Muscle layer of colon (tissue), 2 donors: ENCODE measurements around the gene KBTBD12.

Source experiments
- H3K27ac ChIP-seq: one replicate; pipeline ENCODE4 v1.7.0; 2013; ENCODE audit warnings: low read depth, mild to moderate bottlenecking, low read length, moderate library complexity
- H3K27me3 ChIP-seq, 2 donors: one replicate each; pipeline ENCODE4 v1.7.0; 2013; ENCODE audit warnings: low read length in 2 of 2, mild to moderate bottlenecking in 2 of 2; ENCODE audit not compliant: insufficient read depth in 2 of 2, control insufficient read depth in 1 of 2
- H3K36me3 ChIP-seq: one replicate; pipeline ENCODE4 v1.7.0; 2013; ENCODE audit warnings: mild to moderate bottlenecking, low read length; ENCODE audit not compliant: insufficient read depth
- H3K4me1 ChIP-seq: one replicate; pipeline ENCODE4 v1.7.0; 2013; ENCODE audit warnings: mild to moderate bottlenecking, low read length; ENCODE audit not compliant: insufficient read depth
- H3K4me3 ChIP-seq, 2 donors: one replicate each; pipeline ENCODE4 v1.7.0; 2013; ENCODE audit warnings: low read length in 2 of 2, low read depth in 1 of 2, mild to moderate bottlenecking in 1 of 2, moderate library complexity in 1 of 2
- H3K9ac ChIP-seq: one replicate; pipeline ENCODE4 v1.7.0; 2013; ENCODE audit warnings: low read length
- H3K9me3 ChIP-seq: one replicate; pipeline ENCODE4 v1.7.0; 2013; ENCODE audit warnings: mild to moderate bottlenecking, low read length
- donor health status: abdominal sarcoma.
- donor health status: Adenocarcinoma of cecum.

KBTBD12 gene

DNA sequence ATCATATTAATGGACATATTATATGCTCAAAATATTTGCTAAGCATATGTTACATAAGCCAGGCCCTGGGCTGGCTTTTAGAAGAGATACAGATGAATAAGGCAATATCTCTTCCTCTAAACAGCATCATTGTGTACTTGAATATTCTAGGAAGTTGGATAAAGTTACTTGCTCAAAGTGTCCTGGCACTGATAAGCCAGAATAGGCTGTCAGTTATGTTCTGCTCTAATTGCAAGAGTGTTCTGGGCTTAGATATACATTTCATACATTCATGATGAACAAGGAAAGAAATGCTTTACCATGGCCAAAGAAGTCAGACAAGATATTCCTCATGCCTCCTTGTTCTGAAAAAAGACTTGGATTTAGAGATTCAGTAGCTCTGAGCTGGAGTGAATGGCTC is 40.7 kb downstream of the KBTBD12 start:
- Histone ChIP-seq H3K27me3 (no peaks in the 10 kb centered on the region), H3K9ac (no peak overlapping the region), H3K4me1 (peaks cover 10% of the 10 kb centered on the region), H3K36me3 (no peaks in the 10 kb centered on the region), H3K27ac (no peak overlapping the region), H3K4me3 (no peak overlapping the region), H3K9me3 (no peaks in the 10 kb centered on the region)

DNA sequence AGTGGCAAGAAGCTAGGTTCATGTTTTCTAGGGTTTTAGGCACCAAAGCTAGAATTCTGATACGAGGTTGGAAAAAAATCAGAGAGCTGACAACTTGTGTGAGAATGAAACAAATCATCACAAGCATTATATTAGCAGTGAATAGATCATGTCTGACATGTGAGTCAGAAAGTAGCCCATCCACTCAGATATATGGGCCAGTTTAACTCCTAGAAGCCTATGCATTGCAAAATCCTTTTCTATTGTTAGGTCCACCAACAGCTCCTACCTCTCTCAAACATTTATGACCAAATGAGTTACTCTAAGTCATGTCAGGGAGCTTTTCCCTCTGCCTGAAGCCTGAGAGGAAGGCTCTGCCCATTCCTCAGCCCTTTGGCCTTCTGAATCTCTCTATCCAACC is 44.0 kb downstream of the KBTBD12 start:
- Histone ChIP-seq H3K9me3 (no peaks in the 10 kb centered on the region), H3K27ac (no peak overlapping the region), H3K36me3 (no peaks in the 10 kb centered on the region), H3K27me3 (no peaks in the 10 kb centered on the region), H3K4me1 (peaks cover 32% of the 10 kb centered on the region), H3K4me3 (no peak overlapping the region), H3K9ac (no peak overlapping the region)

DNA sequence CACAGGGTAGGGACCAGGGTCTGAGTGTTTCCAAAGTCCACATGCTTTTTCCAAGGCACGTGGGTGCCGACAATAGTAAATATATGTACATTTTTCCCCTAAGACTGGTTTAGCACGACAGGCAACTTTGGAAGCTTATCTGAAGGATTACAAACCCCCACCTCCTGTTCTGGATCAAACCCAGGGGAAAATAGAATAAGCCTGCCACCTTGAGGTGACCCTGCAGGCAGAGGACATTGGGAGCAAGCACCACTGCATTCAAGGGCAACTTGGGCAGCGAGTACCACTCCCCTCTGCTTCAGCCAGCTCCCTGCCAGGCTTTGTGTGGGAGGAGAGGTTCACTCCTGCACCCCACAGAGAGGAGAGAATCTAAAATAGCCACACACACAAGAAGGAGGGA is 44.8 kb downstream of the KBTBD12 start:
- no peaks in the 10 kb centered on the region for H3K27me3 ChIP-seq
- peaks cover 31% of the 10 kb centered on the region for H3K4me1 ChIP-seq
- H3K36me3 ChIP-seq, result no peaks in the 10 kb centered on the region
- no peak overlapping the region for H3K4me3 ChIP-seq
- H3K9me3 ChIP-seq, result no peaks in the 10 kb centered on the region
- H3K9ac ChIP-seq, result no peak overlapping the region
- H3K27ac ChIP-seq, result no peak overlapping the region

DNA sequence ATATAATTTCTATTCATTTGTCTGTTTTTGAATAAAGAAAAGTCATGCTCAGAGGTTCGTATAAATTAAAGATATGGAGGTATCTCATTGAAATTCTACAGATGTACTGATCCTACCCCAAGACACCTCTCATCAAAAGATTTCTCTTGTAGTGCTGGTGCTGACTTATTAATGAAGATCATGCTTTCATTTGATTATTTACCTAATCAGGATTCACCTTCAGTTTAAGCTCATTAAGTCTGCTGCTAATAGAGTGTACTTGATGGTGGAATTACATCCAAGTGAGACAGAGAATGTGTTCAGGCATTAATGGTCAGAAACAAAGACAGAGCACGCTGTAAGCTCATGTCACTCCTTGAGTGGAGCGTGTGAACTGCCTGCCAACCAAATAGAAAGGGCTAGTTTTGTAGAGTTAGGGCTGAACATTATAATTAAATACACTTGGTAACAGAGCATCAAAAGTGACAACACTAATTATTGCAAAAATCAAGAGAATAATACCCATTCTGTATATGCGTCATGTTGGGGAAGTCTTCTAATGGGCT is 45.5 kb downstream of the KBTBD12 start:
- Histone ChIP-seq H3K36me3 (no peaks in the 10 kb centered on the region), H3K9me3 (no peaks in the 10 kb centered on the region), H3K27me3 (no peaks in the 10 kb centered on the region), H3K9ac (no peak overlapping the region), H3K27ac (no peak overlapping the region), H3K4me3 (no peak overlapping the region), H3K4me1 (peaks cover 29% of the 10 kb centered on the region)

DNA sequence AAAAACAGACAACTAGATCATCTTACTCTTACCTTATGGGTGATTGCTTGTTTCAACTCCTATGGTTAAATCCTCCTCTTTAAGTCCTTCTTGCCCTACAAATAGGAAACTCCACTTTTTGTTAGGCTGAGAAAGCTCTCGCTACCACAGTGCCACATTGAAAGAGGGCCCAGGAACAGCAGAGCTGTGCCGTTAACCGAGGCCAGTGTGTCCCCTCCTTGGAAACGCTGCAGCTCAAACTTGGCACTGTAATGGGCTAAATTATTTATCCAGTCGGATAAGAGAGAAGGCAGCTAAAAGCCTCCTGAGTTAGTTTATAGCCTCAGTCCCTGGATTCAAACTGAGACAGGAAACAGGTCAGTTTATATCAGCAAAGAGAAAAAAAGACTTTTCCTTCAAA is 46.1 kb downstream of the KBTBD12 start:
- Histone ChIP-seq H3K9ac (peak overlapping the region; percentile 45), H3K9me3 (no peaks in the 10 kb centered on the region), H3K27ac (no peak overlapping the region), H3K36me3 (no peaks in the 10 kb centered on the region), H3K4me3 (no peak overlapping the region), H3K27me3 (no peaks in the 10 kb centered on the region), H3K4me1 (peaks cover 29% of the 10 kb centered on the region)

DNA sequence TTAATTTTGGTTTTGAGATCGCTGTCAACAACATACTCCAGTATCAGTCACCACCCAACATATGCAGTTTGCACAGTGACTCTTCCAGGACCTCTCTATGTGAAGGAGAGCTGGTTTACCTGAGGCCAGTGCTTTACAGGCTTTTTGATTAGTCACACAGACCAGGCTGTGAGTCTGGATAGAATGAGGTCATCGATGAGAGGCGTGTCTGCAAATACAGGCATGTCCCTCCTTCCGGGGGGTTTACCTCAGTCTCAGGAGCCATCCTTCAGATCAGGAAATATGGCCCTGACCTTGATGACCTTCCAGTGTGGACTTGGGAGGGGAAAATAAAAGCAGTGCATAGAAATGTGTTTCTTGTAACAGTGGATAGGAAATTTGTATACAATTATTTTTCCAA is 46.9 kb downstream of the KBTBD12 start:
- Histone ChIP-seq H3K27me3 (no peaks in the 10 kb centered on the region), H3K4me3 (no peak overlapping the region), H3K27ac (no peak overlapping the region), H3K9ac (no peak overlapping the region), H3K9me3 (no peaks in the 10 kb centered on the region), H3K4me1 (peaks cover 29% of the 10 kb centered on the region), H3K36me3 (no peaks in the 10 kb centered on the region)

DNA sequence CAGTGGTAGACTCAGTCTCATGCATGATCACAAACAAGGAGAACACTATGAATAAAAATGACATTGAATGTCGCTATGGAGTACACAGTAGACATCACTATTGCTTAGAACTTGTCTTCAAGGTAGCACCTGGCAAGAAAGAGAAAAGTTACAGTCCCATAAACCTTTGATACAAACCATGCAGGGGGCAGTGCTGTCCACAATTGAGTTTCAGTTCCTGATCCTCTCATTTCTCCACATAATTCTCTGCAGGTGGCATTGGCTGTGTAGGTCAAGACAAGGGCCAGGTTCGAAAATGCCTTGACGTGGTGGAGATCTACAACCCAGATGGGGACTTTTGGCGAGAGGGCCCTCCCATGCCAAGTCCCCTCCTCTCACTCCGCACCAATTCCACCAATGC is 47.9 kb downstream of the KBTBD12 start:
- peaks cover 33% of the 10 kb centered on the region for H3K4me1 ChIP-seq
- no peaks in the 10 kb centered on the region for H3K9me3 ChIP-seq
- no peaks in the 10 kb centered on the region for H3K36me3 ChIP-seq
- H3K9ac ChIP-seq, result no peak overlapping the region
- H3K27me3 ChIP-seq, result no peaks in the 10 kb centered on the region
- no peak overlapping the region for H3K27ac ChIP-seq
- H3K4me3 ChIP-seq, result no peak overlapping the region

DNA sequence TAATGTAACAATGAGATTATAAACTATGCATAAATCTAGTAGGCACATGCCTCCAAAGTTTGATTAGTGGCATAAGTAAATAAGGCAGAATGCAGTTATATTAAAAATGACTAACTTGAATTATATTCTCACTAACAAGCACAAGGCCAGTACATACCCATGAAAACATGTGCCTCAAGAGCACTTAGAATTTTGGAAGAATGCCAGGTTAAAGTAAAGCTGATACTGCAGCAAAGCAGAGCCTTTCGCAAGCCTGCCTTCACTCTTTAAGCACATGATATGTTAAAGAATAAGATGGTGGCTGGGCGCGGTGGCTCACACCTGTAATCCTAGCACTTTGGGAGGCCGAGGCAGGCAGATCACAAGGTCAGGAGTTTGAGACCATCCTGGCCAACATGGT is 49.0 kb downstream of the KBTBD12 start:
- H3K9me3 ChIP-seq, result no peaks in the 10 kb centered on the region
- no peak overlapping the region for H3K27ac ChIP-seq
- no peaks in the 10 kb centered on the region for H3K36me3 ChIP-seq
- H3K4me3 ChIP-seq, result no peak overlapping the region
- H3K27me3 ChIP-seq, result no peaks in the 10 kb centered on the region
- peaks cover 39% of the 10 kb centered on the region for H3K4me1 ChIP-seq
- H3K9ac ChIP-seq, result no peak overlapping the region

DNA sequence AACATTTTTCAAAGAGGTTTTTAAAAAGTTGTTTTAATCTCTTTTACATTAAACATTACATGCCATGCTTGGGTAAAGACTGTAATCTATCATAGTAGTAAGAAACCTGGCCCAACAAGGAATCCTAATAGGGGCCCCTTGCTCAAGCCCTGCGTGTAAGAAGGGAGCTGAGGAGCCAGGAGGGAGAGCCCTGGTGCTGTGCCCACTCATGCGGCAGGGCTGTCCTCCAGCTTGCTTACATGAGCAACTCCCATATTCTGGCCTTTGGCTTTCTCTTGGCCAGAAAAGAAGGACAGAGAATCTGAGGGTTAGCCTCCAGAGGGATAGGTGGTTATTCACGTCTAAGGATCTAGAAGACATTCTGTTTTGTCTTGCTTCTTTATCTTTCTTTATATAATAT is 49.8 kb downstream of the KBTBD12 start:
- Histone ChIP-seq H3K9me3 (no peaks in the 10 kb centered on the region), H3K36me3 (no peaks in the 10 kb centered on the region), H3K27me3 (no peaks in the 10 kb centered on the region), H3K4me1 (peaks cover 39% of the 10 kb centered on the region), H3K4me3 (no peak overlapping the region), H3K27ac (no peak overlapping the region), H3K9ac (no peak overlapping the region)

DNA sequence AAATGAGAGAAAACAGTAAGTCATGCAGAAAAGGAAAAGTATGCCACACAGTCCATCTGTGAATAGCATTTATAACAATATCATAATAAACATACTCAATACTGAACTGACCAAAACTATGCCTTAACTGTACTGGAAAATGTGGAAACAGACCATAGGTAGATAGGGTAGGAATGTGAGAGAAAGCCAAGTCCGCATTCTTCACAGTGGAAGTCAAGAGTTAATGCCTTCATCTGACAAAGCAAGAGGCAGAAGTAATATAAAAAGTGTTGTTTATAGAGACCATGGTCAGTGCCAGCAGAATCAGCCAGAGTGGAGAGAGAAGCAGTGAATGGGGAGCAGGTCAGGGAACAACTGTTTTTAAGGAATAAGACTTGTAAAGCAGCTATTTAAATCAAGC is 52.3 kb downstream of the KBTBD12 start:
- H3K9ac ChIP-seq, result no peak overlapping the region
- no peak overlapping the region for H3K27ac ChIP-seq
- peaks cover 22% of the 10 kb centered on the region for H3K4me1 ChIP-seq
- H3K9me3 ChIP-seq, result no peaks in the 10 kb centered on the region
- H3K4me3 ChIP-seq, result no peak overlapping the region
- no peaks in the 10 kb centered on the region for H3K27me3 ChIP-seq
- H3K36me3 ChIP-seq, result no peaks in the 10 kb centered on the region

DNA sequence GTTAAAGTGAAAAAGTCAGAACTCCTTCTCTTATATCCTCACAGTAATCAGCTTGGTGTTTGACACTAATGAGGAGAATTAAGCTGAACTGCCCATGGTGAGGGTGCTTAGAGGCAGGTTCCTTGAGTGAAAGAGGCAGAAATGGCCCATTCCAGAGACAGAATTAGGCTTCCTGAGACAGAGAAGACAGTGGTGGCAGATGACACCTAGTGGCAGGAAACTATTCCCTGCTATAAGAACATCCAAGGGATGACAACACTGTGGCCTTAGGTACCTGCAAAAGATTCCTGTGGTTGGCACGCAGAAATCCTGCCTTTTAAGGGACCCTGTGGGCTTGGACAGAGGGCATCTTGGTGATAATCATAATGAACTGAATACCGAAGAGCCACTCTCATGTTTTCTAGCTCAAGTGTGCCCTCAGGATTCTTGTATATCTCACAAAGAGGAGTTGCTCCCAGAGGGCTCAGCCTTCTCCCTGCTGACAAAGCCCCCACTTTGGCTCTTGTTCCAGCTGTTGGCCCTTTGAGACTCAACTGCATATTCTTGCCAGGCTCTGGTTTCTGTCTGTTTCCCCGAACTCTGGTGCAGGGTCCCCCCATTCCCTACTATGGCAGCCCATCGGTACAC is 56.0 kb downstream of the KBTBD12 start:
- Histone ChIP-seq H3K27ac (no peak overlapping the region), H3K4me3 (no peak overlapping the region), H3K27me3 (no peaks in the 10 kb centered on the region), H3K9me3 (no peaks in the 10 kb centered on the region), H3K9ac (no peak overlapping the region), H3K36me3 (no peaks in the 10 kb centered on the region), H3K4me1 (peaks cover 10% of the 10 kb centered on the region)

DNA sequence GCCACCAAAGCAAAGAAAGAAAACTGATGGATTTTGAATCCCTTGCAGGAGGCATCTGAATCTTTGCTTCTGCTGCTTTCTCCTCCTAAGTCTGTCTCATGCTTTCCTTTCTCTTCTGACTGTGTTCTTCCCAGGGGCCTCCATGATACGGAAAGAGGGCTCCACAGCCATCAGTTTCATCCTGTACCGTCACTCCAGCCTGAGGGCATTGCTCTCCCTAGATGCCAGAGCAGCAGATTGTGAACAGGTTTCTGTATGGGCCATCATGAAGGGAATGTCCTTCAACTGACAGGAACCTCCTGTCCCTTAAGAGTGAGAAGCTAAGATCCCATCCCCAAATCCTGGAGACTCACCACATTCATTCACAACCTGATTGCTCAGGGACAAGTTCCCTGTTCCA is 59.2 kb downstream of the KBTBD12 start:
- H3K27me3 ChIP-seq, result no peaks in the 10 kb centered on the region
- no peak overlapping the region for H3K27ac ChIP-seq
- H3K36me3 ChIP-seq, result no peaks in the 10 kb centered on the region
- no peak overlapping the region for H3K4me3 ChIP-seq
- no peaks in the 10 kb centered on the region for H3K9me3 ChIP-seq
- no peaks in the 10 kb centered on the region for H3K4me1 ChIP-seq
- no peak overlapping the region for H3K9ac ChIP-seq
